Adipose tissue (tissue), 3 donors: ENCODE data around the gene DENND5B. TPM values are rescaled to one million over a fixed set of nuclear protein-coding genes. Genes with fewer than 3 reads are reported as not detected.
"Not testable (repeated sequence)": the region's sequence is repeated elsewhere in the genome, so short reads cannot be mapped to it uniquely, and the experiment has no call there.

Experiments used
- H3K27ac ChIP-seq: one replicate; pipeline ENCODE4 v1.5.1; 2013; ENCODE audit warnings: low read depth, low read length
- WGBS, 3 donors: extraction: QIAGEN DNeasy Blood & Tissue Kit; methylation state at CpG; one replicate each; pipeline ENCODE4 v1.1.7; 2013; 5-methylcytosine and 5-hydroxymethylcytosine counted together
- polyA plus RNA-seq, 3 donors: library from polyadenylated mRNA; stranded (reverse); fragments of 200-250 nt; gene quantifications; one replicate each; pipeline ENCODE4 v1.2.3, GENCODE V29; 2013
- donor health status: healthy with polysubstance abuse.
- donor health status: Bipolar disorder and iron deficiency.
- donor health status: healthy.

DENND5B gene
- polyA plus RNA-seq, 3 donors = 2.4 to 4.9 (median 3.3) TPM

DNA sequence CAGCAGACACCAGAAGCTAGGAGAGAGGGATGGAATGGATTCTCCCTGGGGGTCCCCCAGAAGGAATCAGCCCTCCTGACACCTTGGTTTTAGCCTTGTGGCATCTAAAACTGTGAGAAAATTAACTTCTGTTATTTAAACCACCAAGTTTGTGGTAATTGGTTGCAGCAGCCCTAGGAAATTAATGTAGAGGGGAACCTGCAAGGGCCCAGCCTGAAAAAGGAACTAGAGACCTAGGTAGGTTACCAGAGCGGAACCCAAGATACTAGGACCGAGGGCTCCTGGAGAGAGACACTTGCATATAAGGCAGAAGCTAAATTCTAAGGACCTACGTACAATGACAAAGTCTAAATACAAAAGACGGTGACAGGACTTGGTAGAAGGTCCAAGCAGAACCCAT, 8.1 kb upstream of the DENND5B start:
- H3K27ac ChIP-seq = no peak overlapping the region
- 83 to 94% (median 84%) methylated on average over 4 of the region's 4 CpGs for WGBS, 3 donors

GRCh38 chr12:31597066-31597465, 6.1 kb upstream of the DENND5B start:
- no peak overlapping the region for H3K27ac ChIP-seq
- 85 to 89% (median 88%) methylated on average over 8 of the region's 8 CpGs for WGBS, 3 donors

DNA sequence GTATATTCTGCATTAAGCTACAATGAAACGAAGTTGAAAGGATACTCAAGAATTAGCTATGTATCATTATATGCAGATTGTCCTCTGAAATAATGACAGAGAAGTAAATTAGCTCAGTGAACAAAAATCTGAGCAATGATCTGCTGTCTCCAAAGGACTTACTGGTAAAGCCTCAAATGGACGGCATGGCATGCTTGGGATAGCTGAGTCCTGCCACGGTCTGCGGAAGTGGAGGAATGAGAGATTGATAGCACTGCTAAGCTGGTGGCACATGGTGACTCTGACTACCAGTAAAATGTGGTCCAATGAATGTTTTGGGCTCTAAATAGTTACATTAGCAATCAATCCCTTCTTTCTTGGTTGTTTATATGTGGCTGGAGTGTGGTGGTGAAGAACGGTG, 3.7 kb upstream of the DENND5B start:
- 69 to 81% (median 74%) methylated on average over 5 of the region's 5 CpGs for WGBS, 3 donors
- no peak overlapping the region for H3K27ac ChIP-seq

GRCh38 chr12:31591380-31591901, 505 bp upstream of the DENND5B start:
- H3K27ac ChIP-seq = no peak overlapping the region
- 1 to 4% (median 3%) methylated on average over 16 of the region's 16 CpGs for WGBS, 3 donors

DNA sequence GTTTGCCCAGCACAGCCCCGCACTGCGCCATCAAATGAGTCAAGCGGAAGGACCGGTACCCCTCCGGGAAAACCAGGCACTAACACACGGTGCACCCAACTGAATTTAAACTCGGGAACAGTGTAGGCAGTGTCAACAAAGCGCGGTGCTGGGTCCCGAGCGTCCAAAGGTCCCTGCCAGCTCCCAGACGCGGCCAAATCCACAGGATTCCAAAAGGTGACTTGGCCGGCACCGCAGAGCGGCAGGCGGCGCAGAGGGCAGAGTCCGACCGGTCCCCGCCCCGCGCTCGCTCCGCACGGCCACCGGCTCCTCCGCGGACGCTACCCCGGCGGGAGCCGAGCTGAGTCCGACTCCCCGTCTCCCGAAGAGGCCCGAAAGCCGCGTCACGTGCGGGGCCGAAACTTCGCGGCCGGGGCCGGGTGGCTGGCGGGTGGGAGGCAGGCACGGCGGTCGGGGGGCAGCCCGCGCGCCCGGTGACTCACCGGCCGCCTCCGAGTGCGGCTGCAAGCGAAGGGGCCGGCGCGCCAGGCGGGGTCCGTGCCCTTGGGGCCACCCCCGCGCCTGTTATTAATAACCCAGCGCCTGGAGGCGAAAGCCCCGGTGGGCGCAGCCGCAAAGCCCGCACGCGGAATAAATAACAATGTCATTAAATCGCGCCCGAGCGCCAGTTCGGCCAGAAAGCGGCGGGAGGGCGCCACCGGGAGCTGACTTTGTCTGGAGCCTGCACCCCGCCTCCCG, 863 bp downstream of the DENND5B start:
- 0 to 1% (median 1%) methylated on average over 48 to 84 of the region's 85 CpGs for WGBS, 3 donors
- H3K27ac ChIP-seq = peak overlapping the region; percentile 61

- H3K27ac ChIP-seq = no peak overlapping the region
- WGBS, 3 donors = 0 to 1% (median 1%) methylated on average over 15 of the region's 15 CpGs
Measured at GRCh38 chr12:31589598-31589903, 1.4 kb downstream of the DENND5B start.

DNA sequence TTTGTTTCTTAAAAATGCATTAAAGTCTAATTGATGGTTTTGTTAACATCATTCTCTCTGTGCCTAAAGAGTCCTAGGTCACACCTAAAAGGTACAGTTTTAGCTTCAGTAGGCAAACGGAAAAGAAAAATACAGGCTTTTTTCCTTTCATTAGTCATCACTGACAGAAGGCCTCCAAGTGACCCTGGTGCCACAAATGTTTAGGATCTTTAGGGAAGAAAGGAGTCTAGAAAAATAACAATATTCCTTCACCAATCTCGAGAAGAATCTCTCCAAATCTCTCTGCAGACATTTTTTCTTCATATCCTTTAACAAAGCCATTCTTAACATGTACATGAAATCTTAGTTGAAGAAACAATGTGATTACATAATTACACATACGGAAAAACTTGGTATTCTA, 2.0 kb downstream of the DENND5B start:
- H3K27ac ChIP-seq = no peak overlapping the region
- WGBS, 3 donors = 15 to 39% (median 28%) methylated on average over 3 of the region's 3 CpGs

DNA sequence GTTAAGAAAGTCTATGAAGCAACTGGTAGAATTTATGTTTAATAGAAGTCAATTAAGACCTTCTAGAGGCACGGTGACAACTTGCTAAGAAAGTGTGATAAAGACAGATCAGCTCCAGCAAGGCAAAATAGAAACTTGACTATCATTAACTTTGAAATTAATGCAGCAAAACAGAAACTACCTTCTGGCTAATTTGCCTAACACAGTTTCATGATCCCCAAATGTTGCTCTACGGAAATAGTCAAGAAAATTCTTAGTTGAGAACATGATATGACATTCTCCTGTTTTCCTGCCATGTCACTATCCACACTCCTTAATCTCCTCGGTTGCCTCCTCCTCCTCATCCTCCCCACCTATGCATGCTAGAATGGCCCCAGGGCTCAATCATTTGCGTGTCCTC, 4.2 kb downstream of the DENND5B start:
- WGBS, 3 donors = 89 to 96% (median 92%) methylated on average over 4 of the region's 4 CpGs
- no peak overlapping the region for H3K27ac ChIP-seq

- H3K27ac ChIP-seq = no peak overlapping the region
- 35 to 86% (median 81%) methylated on average over 2 of the region's 2 CpGs for WGBS, 3 donors
Measured at GRCh38 chr12:31585895-31586294, 5.0 kb downstream of the DENND5B start.

- no peak overlapping the region for H3K27ac ChIP-seq
- WGBS, 3 donors = 68 to 96% (median 88%) methylated on average over 3 of the region's 3 CpGs
Measured at GRCh38 chr12:31585271-31585670, 5.7 kb downstream of the DENND5B start.

- 86 to 90% (median 89%) methylated on average over 6 of the region's 6 CpGs for WGBS, 3 donors
- no peak overlapping the region for H3K27ac ChIP-seq
Measured at GRCh38 chr12:31584782-31585181, 6.2 kb downstream of the DENND5B start.

GRCh38 chr12:31583878-31584277, 7.1 kb downstream of the DENND5B start:
- WGBS, 3 donors = 71 to 83% (median 82%) methylated on average over 2 of the region's 2 CpGs
- no peak overlapping the region for H3K27ac ChIP-seq

DNA sequence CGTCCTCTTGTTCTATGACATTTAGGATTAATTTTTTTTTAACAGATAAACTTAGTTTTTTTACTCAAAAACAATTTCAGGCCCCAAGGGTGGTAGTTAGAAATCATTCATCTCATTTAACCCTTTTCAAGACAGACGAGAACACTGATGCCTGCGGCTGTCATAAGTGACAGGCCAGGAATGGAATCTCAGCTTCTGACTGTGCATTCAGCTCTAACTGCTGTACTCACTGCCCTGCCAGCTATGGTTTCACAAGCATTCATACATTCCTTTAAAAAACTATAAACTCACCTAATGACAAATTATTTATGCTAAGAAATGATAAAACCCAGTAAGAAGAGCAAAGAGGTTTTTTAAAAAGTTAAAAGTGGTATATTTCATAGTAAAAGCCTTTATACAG, 8.8 kb downstream of the DENND5B start:
- WGBS, 3 donors = 88 to 93% (median 92%) methylated on average over 3 of the region's 3 CpGs
- no peak overlapping the region for H3K27ac ChIP-seq

GRCh38 chr12:31578632-31579031, 12.3 kb downstream of the DENND5B start:
- WGBS, 3 donors = 30 to 64% (median 60%) methylated on average over 2 of the region's 2 CpGs

GRCh38 chr12:31574803-31575575, 15.9 kb downstream of the DENND5B start:
- WGBS, 3 donors = 24 to 43% (median 28%) methylated on average over 2 of the region's 2 CpGs
- no peak overlapping the region for H3K27ac ChIP-seq

More at GRCh38 chr12:31578632-31579031, 12.3 kb downstream of the DENND5B start:
- no peak overlapping the region for H3K27ac ChIP-seq

- not testable (repeated sequence) for H3K27ac ChIP-seq
- 82 to 98% (median 88%) methylated on average over 7 of the region's 7 CpGs for WGBS, 3 donors
Measured at GRCh38 chr12:31574367-31574766, 16.6 kb downstream of the DENND5B start.

- no peak overlapping the region for H3K27ac ChIP-seq
- WGBS, 3 donors = 89 to 96% (median 93%) methylated on average over 3 of the region's 3 CpGs
Measured at GRCh38 chr12:31572900-31573600, 17.9 kb downstream of the DENND5B start.

DNA sequence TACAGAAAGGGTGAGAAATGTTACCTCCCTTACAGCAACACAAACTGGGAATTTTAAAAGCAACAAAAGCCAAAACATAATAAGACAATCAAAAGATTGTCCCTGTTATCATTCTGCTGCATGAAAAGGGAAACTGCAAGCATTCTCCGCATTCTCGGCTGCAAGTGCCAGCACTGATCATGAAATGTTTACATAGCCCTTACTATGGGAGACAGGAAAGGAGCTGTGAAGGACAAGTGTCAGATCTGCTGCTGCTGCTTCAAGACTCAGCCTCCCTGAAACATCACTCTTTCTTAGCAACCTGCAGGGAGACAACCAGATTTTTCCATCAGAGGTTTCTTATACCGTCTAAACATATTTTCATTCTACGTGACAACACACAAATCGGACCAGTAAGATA, 20.1 kb downstream of the DENND5B start:
- no peak overlapping the region for H3K27ac ChIP-seq
- 55 to 86% (median 81%) methylated on average over 5 of the region's 5 CpGs for WGBS, 3 donors

GRCh38 chr12:31569517-31569916, 21.4 kb downstream of the DENND5B start:
- 96 to 98% (median 97%) methylated on average over 2 of the region's 2 CpGs for WGBS, 3 donors
- not testable (repeated sequence) for H3K27ac ChIP-seq
